Neural cell (in vitro differentiated cells): Measurements from ENCODE around the gene TMOD1. TPM values are rescaled to one million over a fixed set of nuclear protein-coding genes. Genes with fewer than 3 reads are reported as not detected.

ENCODE experiments used
- H2AFZ ChIP-seq: fragments of 200-600, 300-800 bp; sonication (generic), shearing (Covaris generic); 2 replicates; pipeline ENCODE4 v1.6.0; 2014; ENCODE audit warnings: low read depth, mild to moderate bottlenecking, antibody characterized with exemption, low read length, moderate library complexity
- H3F3A ChIP-seq: fragments of 200-600 bp; shearing (Covaris generic); 2 replicates; pipeline ENCODE4 v1.6.1; 2016; ENCODE audit warnings: mild to moderate bottlenecking, moderate library complexity, mixed read lengths, antibody characterized with exemption, low read length; ENCODE audit not compliant: insufficient read depth, poor library complexity, severe bottlenecking
- H3K27ac ChIP-seq: fragments of 200-600, 300-800 bp; sonication (generic), shearing (Covaris generic); 2 replicates; pipeline ENCODE4 v1.5.1; 2014; ENCODE audit warnings: mild to moderate bottlenecking, low read length, moderate library complexity
- H3K27me3 ChIP-seq: fragments of 300-800, 200-600 bp; sonication (generic), shearing (Covaris generic); 2 replicates; pipeline ENCODE4 v1.6.0; 2014; ENCODE audit warnings: mild to moderate bottlenecking, low read depth, low read length, moderate library complexity; ENCODE audit not compliant: insufficient read depth
- H3K36me3 ChIP-seq: fragments of 300-800, 200-600 bp; sonication (generic), shearing (Covaris generic); 2 replicates; pipeline ENCODE4 v1.5.1; 2014; ENCODE audit warnings: mild to moderate bottlenecking, antibody characterized with exemption, low read length, moderate library complexity; ENCODE audit not compliant: insufficient read depth
- H3K4me2 ChIP-seq: fragments of 300-800, 200-600 bp; sonication (generic), shearing (Covaris generic); 2 replicates; pipeline ENCODE4 v1.6.0; 2014; ENCODE audit warnings: mild to moderate bottlenecking, low read length
- H3K4me3 ChIP-seq: fragments of 300-800, 200-600 bp; sonication (generic), shearing (Covaris generic); 2 replicates; pipeline ENCODE4 v1.5.1; 2014; ENCODE audit warnings: mild to moderate bottlenecking, low read length, moderate library complexity
- H3K79me2 ChIP-seq: fragments of 200-600 bp; shearing (Covaris generic); replicated peaks from 2 replicates; pipeline ENCODE4 v1.6.0; 2014; ENCODE audit warnings: mild to moderate bottlenecking, low read length, moderate library complexity; ENCODE audit not compliant: insufficient read depth
- H3K9ac ChIP-seq: fragments of 300-800, 200-600 bp; sonication (generic), shearing (Covaris generic); 2 replicates; pipeline ENCODE4 v1.6.1; 2016; ENCODE audit warnings: mild to moderate bottlenecking, low read length, mixed read lengths
- H3K9me2 ChIP-seq: fragments of 200-600 bp; shearing (Covaris generic); 2 replicates; pipeline ENCODE4 v1.6.1; 2016; ENCODE audit warnings: mild to moderate bottlenecking, low read length, mixed read lengths; ENCODE audit not compliant: insufficient read depth
- H3K9me3 ChIP-seq: fragments of 200-600, 300-800 bp; sonication (generic), shearing (Covaris generic); 2 replicates; pipeline ENCODE4 v1.6.1; 2016; ENCODE audit warnings: mild to moderate bottlenecking, mixed run types, low read length, moderate library complexity, mixed read lengths
- H4K20me1 ChIP-seq: fragments of 200-600 bp; shearing (Covaris generic); 2 replicates; pipeline ENCODE4 v1.6.1; 2016; ENCODE audit warnings: mild to moderate bottlenecking, mixed run types; ENCODE audit not compliant: insufficient read depth
- CTCF ChIP-seq: fragments of 450-650 bp; IDR thresholded peaks from 2 replicates; pipeline ENCODE4 v1.5.1; 2014; ENCODE audit warnings: antibody characterized with exemption, mild to moderate bottlenecking, moderate library complexity; ENCODE audit not compliant: poor library complexity, severe bottlenecking
- EP300 ChIP-seq: fragments of 450-650 bp; conservative IDR thresholded peaks from 2 replicates; pipeline ENCODE4 v1.6.1; 2014; ENCODE audit warnings: antibody characterized with exemption, mild to moderate bottlenecking, moderate library complexity; ENCODE audit not compliant: poor library complexity, severe bottlenecking
- EZH2 ChIP-seq: fragments of 200-600, 300-800 bp; shearing (Covaris generic), sonication (generic); IDR thresholded peaks from 2 replicates; pipeline ENCODE4 v1.6.1; 2014; ENCODE audit warnings: antibody characterized with exemption, low read length, borderline replicate concordance, mild to moderate bottlenecking; ENCODE audit not compliant: insufficient read depth, poor library complexity, severe bottlenecking
- MXI1 ChIP-seq: fragments of 450-650 bp; conservative IDR thresholded peaks from 2 replicates; pipeline ENCODE4 v1.6.1; 2014; ENCODE audit warnings: antibody characterized with exemption, mild to moderate bottlenecking; ENCODE audit not compliant: poor library complexity, severe bottlenecking
- POLR2AphosphoS5 ChIP-seq: IDR thresholded peaks from 2 replicates; pipeline ENCODE4 v1.6.1; 2012
- RAD21 ChIP-seq: fragments of 450-650 bp; conservative IDR thresholded peaks from 2 replicates; pipeline ENCODE4 v1.6.1; 2014; ENCODE audit warnings: antibody characterized with exemption, mild to moderate bottlenecking, moderate library complexity
- REST ChIP-seq: IDR thresholded peaks from 2 replicates; pipeline ENCODE4 v1.6.1; 2012; ENCODE audit warnings: borderline replicate concordance
- TAF1 ChIP-seq: IDR thresholded peaks from 2 replicates; pipeline ENCODE4 v1.6.1; 2012; ENCODE audit warnings: low read depth
- polyA plus RNA-seq: library from polyadenylated mRNA; depleted of rRNA; stranded (reverse); fragments of >200 nt; gene quantifications from 2 replicates; pipeline ENCODE4 v1.2.3, GENCODE V29; 2014

TMOD1 gene
- polyA plus RNA-seq, 1 donor from 2014 or later, result 0.17 TPM

- peaks cover 11% of the 10 kb centered on the region for H3K36me3 ChIP-seq
- no peak overlapping the region for H3K9ac ChIP-seq
- no peaks in the 10 kb centered on the region for H3K9me3 ChIP-seq
- no peaks in the 10 kb centered on the region for H4K20me1 ChIP-seq
- no peaks in the 10 kb centered on the region for H3K9me2 ChIP-seq
- no peaks in the 10 kb centered on the region for H3K27me3 ChIP-seq
- H3F3A ChIP-seq, result no peaks in the 10 kb centered on the region
- H3K4me2 ChIP-seq, result no peak overlapping the region
- TF ChIP-seq TAF1 (no peak), RAD21 (no peak), POLR2AphosphoS5 (no peak), CTCF (no peak), EZH2 (no peak), MXI1 (no peak), EP300 (no peak), REST (no peak)
- no peak overlapping the region for H3K27ac ChIP-seq
- no peak overlapping the region for H2AFZ ChIP-seq
- H3K79me2 ChIP-seq, result no peaks in the 10 kb centered on the region
- no peak overlapping the region for H3K4me3 ChIP-seq
These were observed 146.5 kb downstream of the TMOD1 start for GRCh38 chr9:97647996-97648395.

Other genes starting within 250 kb of the TMOD1 start
- 5.7 and 5.8 TPM in 2 replicates for gene CCDC180, start 194.0 kb upstream of the TMOD1 start, polyA plus RNA-seq
- gene TDRD7, start 89.6 kb upstream of the TMOD1 start, polyA plus RNA-seq, result 5.7 and 9.7 TPM in 2 replicates
- gene TSTD2, start 131.7 kb downstream of the TMOD1 start, polyA plus RNA-seq, result 50.0 and 57.6 TPM in 2 replicates
- gene NCBP1, start 132.2 kb downstream of the TMOD1 start, polyA plus RNA-seq, result 29.5 and 30.6 TPM in 2 replicates
- 32.3 and 34.5 TPM in 2 replicates for gene XPA, start 195.7 kb downstream of the TMOD1 start, polyA plus RNA-seq